Fibroblast of pulmonary artery (primary cell): ENCODE results near the gene LRRC8E.

Experiments used
- DNase-seq: peaks from one replicate; pipeline ENCODE4 v3.0.0-alpha.2; 2010; ENCODE audit warnings: low read depth
- H3K4me3 ChIP-seq: replicated peaks from 2 replicates; pipeline ENCODE4 v1.5.1; 2011; ENCODE audit warnings: low read depth, mild to moderate bottlenecking, control low read depth, low read length, moderate library complexity
- CTCF ChIP-seq: IDR thresholded peaks from 2 replicates; pipeline ENCODE4 v1.5.1; 2011; ENCODE audit warnings: mild to moderate bottlenecking, control low read depth, low read length, inconsistent platforms; ENCODE audit errors: missing control alignments

Gene LRRC8E

GRCh38 chr19:7879836-7880235 is 8.5 kb upstream of the LRRC8E start:
- H3K4me3 ChIP-seq = no peak overlapping the region
- no peak for DNase-seq
- TF ChIP-seq CTCF = no peak

- H3K4me3 ChIP-seq = no peak overlapping the region
- TF ChIP-seq CTCF = no peak
- DNase-seq = no peak
These were observed 6.4 kb upstream of the LRRC8E start for GRCh38 chr19:7881910-7882309.

- H3K4me3 ChIP-seq = no peak overlapping the region
- no peak for TF ChIP-seq CTCF
- no peak for DNase-seq
These were observed 5.2 kb upstream of the LRRC8E start for GRCh38 chr19:7883105-7883504.

DNA sequence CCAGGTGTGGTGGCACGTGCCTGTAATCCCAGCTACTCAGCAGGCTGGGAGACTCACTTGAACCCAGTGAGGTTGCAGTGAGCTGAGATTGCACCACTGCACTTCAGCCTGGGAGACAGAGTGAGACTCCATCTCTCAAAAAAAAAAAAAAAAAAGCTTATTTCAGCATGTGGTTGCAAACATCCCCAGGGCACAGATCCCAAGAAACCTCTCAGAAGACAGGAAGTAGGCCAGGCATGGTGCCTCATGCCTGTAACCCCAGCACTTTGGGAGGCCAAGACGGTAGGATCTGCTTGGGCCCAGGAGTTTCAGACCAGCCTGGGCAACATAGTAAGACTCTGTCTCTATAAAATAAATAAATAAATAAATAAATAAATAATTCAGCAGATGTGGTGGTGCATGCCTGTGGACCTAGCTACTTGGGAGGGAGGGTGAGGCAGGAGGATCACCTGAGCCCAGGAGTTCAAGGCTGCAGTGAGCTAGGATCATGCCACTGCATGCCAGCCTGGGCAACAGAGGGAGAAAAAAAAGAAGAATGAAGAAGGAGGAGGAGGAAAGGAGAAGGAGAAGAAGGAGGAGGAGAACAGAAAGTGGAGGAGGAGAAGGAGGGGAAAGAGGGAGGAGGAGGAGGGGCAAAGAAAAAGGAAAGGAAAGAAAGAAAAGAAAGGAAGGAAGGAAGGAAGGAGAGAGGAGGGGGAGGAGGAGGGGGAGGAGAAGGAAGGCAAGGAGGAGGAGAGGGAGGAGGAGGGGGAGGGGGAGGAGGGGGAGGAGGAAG is 4.3 kb upstream of the LRRC8E start:
- H3K4me3 ChIP-seq = no peak overlapping the region
- TF ChIP-seq CTCF = no peak
- DNase-seq = no peak

DNA sequence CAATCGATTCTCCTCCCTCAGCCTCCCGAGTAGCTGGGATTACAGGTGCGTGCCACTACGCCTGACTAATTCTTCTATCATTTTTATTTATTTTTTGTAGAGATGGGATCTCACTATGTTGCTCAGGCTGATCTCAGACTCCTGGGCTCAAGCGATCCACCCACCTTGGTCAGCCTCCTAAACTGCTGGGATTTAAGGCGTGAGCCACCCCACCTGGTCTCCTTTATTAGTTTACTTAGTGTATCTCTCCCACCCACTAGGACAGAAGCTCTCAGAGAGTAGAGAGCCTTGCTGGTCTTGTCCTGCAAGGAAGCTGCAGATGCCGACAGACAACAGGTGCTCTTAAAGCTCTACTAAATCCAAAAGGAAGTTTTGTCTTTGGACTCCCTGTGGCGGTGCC is 2.5 kb upstream of the LRRC8E start:
- H3K4me3 ChIP-seq = no peak overlapping the region
- no peak for DNase-seq
- no peak for TF ChIP-seq CTCF

DNA sequence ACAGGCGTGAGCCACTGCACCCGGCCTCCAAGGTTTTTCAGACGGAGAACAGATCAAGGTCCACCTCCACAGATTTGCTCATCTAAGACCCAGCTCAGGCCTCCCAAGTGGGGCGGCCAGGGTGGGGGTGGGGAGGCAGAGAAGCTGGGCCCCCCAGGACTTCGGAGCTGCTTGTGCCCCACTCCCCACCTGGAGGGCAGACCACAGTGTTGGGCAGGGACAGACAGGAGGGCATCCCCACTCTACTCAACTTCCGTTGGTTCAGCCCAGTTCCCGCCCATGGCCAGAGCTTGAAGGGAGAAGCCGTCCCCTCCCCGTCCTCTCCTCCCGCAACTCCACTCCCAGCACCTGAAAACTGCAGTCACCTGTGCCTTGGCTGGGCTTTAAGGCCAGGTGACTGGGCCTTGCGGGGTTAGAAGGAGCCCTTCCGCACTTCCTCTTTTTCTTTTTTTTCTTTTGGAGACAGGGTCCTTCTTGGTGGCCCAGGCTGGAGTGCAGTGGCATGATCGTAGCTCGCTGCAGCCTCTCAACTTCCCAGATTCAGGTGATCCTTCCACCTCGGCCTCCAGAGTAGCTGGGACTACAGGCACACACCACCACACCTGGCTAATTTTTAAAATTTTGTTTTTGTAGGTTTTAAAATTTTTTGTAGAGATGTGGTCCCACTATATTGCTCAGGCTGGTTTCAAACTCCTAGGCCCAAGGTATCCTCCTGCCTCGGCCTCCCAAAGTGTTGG is 734 bp upstream of the LRRC8E start:
- H3K4me3 ChIP-seq = no peak overlapping the region

More for the DNA sequence above, 734 bp upstream of the LRRC8E start:
- no peak for DNase-seq
- no peak for TF ChIP-seq CTCF
